Mucosa of gallbladder (tissue), 1 donor: ENCODE measurements around the gene RAP2B. TPM values are rescaled to one million over a fixed set of nuclear protein-coding genes. Genes with fewer than 3 reads are reported as not detected.
"Not testable (repeated sequence)": the region's sequence is repeated elsewhere in the genome, so short reads cannot be mapped to it uniquely, and the experiment has no call there.

Experiments
- DNase-seq: peaks from one replicate; pipeline ENCODE4 v3.0.0-alpha.2; 2020; ENCODE audit warnings: low spot score
- total RNA-seq: library from RNA; stranded (reverse); gene quantifications from one replicate; pipeline ENCODE4 v1.2.1, GENCODE V29; 2021
- donor health status: DM: no; HTN: no; CAD: no.

The RAP2B gene
- 14.5 TPM for total RNA-seq

DNA sequence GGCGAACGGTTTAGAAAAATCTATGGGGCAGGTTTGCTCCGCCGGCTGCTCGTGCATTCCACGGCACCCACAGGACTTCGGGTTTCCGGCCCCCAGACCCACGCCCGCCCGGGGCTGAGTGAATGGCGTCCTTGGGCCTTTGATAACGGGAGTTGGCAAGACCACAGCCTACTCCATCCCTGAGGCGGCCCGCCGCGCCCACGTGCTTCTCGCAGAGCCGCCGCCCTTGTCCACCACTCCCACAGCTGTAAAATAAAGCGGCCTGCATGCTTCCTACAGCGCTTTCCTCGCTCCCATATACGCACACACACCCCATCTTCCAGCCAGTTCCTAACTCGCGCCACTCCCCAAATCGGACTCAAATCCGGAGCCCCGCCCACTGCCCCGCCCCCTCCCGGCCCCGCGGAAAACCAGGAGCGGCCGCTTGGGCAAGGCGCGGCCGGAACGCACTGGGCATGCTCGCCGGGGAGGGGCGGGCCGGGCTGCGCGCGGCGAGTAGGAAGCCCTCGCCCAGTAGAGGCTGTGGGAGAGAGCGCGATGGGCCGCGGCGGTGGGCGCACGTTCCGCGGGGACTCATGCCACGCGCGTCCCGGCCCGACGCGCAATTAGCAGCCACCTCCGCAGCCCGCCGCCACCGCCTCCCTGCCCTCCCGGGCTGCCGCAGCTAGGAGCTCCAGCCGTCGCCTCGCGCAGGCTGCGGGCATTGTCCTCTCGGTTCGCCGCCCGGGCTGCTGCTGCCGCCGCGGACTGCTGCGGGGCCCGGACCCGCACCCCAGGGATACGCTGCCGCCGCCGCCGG lies at the start of gene RAP2B:
Gene RAP2B, plus strand, starts transcription at position 513 of the 799 bp plus-strand sequence. CDS start 468 bp downstream, outside the sequence.
- DNase-seq = peak; percentile 98

GRCh38 chr3:153113541-153113940 lies 48.5 kb upstream of the RAP2B start:
- no peak for DNase-seq

DNA sequence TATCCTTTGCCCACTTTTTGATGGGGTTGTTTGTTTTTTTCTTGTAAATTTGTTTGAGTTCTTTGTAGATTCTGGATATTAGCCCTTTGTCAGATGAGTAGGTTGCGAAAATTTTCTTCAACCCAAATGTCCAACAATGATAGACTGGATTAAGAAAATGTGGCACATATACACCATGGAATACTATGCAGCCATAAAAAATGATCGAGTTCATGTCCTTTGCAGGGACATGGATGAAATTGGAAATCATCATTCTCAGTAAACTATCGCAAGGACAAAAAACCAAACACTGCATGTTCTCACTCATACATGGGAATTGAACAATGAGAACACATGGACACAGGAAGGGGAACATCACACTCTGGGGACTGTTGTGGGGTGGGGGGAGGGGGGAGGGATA lies 47.8 kb upstream of the RAP2B start:
- DNase-seq = not testable (repeated sequence)

GRCh38 chr3:153115326-153115725 lies 46.7 kb upstream of the RAP2B start:
- no peak for DNase-seq

GRCh38 chr3:153127788-153128187 lies 34.2 kb upstream of the RAP2B start:
- DNase-seq = no peak

DNA sequence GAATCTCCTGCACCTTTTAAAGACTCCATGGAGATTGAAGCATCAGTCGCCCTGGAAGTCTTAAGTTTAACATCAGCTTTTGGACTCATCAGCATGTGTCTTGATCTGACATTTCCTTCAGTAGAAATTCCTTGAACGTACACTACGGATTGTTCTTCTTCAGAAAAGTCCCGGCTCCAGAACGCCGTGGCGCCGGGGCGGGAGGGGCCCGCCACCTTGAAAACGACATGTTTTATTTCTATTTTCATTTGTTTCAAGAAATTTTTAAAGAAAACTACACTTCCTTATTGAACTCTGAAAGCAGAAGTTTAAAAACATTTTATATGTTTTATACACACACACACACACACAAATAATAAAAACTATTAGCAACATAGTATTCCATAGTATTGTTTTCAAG lies 32.6 kb upstream of the RAP2B start:
- no peak for DNase-seq

DNA sequence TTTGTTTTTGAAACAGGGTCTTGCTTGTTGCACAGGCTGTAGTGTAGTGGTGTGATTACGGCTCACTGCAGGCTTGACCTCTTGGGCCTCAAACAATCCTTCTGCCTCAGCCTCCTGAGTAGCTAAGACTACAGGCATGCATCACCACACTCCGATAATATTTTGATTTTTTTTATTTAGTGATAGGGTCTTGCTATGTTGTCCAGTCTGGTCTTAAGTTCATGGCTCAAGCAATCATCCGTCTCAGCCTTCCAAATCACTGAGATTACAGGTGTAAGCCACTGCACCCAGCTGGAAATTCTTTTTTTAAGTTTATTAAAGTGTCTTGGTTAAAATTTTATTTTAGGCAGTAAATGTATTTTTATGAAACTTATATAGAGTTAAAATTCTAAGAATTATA lies 32.2 kb upstream of the RAP2B start:
- no peak for DNase-seq

DNA sequence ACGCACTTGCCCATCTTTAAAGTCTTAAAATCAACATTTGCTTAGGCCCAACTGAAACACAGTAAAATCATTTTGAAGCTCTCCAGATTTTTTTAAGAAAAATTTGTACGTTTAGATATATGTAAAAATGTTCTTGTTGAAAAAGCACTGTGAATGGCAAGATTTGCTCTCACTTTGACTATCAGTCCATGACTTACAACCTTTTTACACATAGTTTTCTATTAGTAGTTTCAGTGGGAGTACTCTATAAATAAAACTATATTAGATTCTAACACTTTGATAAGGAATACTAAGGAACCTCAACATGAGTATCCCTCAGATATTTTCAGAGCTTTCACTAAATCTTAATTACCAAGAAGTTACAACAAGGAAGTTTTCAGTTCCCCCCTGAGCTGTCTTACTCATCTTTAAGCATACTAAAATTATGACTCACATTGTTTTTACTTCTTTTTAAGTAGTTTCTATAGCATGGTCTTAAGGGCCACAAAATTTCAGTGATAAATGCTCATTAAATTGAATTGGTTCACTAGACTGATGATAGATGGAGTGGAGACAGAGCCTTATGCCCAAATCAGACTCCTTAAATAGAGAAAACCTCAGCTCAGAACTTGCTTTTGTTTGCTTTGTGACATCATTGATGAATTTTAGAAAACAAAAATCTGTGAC lies 31.6 kb upstream of the RAP2B start:
- DNase-seq = no peak

DNA sequence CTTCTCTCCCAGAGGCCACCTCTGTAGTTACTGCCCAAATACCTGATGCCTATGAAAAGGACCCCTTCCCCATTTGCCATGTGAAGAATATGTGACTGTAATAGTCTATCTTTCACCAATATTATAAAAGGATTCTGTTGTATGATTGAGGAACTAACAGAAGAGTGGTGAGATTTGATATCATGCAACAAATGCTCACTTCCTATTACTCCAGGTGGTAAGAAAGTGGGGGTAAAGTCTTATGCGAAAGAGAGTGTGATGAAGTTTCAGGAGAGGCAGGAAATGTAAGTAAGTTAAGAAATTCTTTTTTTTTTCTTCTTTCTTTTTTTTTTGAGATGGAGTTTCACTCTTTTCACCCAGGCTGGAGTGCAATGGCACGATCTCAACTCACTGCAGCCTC lies 24.4 kb upstream of the RAP2B start:
- DNase-seq = no peak

DNA sequence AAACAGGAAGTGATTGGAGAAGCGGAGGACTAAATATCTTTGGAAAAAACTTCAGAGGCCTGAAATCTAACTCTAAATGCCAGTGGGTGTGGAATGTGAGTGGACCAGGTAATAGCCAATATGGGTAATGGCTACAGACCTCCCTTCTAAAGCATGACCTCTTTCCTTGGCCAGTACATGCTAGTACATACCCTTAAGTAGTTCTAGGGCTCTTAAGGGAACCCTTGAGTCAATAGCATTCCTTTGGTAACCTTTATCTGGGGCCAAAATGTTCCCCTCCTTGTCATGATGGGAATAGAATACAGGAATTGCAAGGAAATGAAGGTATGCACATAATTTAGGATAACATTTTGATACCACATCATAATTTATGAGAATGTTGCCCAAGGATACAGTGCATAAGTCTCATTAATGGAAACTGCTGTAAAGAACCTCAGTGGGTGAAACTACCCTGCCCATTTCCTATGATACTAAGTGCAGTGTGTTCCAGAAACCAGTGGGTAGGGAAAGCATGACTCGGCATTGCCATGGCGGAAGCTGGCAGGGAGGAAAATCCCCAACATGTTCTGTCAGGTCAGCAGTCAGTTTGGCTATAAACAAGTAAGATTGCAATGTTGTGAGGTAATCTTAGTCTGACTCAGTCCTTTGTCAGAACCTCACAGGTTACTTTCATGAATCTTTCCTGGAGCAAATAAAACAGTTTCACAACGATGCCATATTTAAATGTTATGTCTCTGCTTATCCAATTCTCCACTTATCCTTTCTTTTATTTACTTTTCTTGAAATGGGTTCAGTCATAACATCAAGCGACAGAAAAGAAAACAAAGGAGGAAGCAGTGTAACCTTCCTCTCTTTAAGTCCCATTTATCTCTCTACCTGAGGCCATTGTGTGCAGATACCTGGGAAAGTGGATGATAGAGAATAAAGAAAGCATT lies 23.5 kb upstream of the RAP2B start:
- DNase-seq = peak; percentile 79

DNA sequence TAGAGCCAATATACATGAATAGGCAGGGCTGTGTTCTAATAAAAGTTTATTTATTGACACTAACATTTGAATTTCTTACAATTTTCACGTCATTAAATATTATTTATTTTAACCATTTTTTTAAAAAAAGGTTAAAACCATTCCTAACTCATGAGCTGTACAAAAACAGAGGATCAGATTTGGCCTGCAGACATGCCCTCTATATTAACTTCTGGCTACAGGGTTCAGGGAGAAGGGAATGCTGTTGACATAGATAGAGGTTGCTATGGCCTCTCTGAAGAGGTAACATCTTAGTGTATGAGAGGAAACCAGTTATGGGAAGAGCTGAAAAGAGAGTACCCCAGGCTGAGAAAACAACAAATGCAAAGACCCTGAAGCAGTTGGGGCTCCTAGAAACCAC lies 19.1 kb upstream of the RAP2B start:
- DNase-seq = no peak

- DNase-seq = no peak
These were observed 18.0 kb upstream of the RAP2B start for GRCh38 chr3:153144071-153144470.

DNA sequence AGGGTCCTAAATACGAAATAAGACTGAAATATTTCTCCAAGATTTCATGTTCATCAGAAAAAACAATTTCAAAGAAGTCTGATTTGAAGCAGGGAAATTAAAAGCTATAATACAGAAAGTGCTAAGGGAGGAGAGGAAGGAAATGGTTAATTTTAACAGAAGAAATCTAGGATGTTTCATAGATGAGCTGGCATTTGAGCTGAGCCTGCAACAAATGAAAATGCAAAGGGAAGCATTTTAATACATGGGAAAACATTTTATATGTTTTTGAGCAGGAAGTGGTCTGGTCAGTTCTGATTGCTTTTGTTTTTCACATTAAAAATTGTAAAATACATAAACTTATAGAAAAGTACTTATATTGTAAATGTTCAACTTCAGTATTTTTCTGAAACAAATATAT lies 17.2 kb upstream of the RAP2B start:
- no peak for DNase-seq

DNA sequence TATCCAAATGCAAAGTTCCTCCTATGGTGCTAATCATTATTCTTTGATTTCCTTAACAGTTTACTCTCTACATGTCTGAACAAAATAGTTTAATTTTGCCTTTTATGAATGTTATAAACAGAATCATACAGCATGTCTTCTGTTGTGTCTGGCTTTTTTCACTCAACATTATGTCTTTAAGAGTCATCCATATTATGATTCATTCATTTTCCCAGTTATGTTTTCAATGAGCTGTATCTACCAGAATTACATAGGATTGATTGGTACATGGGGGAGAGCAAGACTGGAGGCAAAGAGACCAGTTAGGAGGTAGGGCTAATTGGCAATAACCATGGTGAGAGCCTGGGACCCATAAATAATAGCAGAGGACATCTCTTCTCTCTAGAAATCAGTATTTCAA lies 16.6 kb upstream of the RAP2B start:
- DNase-seq = no peak

DNA sequence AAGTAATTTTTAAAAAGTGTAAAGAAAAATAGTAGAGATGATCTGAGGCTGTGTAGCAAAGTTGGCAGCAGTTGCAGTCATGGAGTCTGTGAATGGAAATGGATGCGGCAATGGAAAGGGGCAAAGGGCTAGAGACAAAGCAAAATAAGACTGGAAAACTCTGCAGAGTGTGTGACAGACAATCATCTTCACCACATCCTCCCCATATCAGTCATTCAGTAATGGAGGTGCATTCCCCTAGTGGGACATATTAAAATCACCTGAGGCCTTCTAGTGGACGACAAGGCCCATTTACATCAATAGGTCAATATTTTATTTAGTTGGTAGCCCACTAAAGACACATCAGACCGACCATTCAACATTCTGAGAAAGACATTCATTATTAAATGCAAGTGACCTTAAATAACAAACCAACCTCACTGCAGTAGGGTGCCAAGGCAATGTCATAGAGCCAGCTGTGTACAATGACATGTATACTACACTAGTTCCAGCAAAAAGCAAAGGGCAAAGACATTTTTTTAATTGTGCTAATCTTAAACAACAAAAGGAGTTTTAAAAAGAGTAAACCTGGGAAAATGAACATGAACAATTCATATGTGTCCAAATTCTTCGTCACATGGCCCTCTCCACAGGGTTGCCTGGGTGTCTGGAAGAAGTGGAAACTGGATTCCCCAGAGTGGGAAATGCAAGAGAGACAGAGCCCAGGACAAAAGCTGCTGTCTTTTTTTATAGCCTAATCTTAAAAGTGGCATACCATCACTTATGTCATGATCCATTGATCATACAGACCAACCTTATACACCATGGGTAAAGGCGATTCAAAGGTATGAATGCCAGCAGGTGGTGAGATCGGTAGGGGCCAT lies 15.6 kb upstream of the RAP2B start:
- DNase-seq = no peak

GRCh38 chr3:153150991-153151390 lies 11.0 kb upstream of the RAP2B start:
- DNase-seq = no peak

DNA sequence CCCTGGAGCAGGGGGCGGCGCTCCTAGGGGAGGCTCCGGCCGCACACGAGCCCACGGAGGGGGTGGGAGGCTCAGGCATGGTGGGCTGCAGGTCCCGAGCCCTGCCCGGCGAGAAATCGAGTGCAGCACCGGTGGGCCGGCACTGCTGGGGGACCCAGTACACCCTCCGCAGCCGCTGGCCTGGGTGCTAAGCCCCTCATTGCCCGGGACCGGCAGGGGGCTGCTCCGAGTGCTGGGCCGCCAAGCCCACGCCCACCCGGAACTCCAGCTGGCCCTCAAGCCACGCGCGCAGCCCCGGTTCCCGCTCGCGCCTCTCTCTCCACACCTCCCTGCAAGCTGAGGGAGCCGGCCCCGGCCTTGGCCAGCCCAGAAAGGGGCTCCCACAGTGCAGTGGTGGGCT lies 6.2 kb upstream of the RAP2B start:
- DNase-seq = not testable (repeated sequence)

DNA sequence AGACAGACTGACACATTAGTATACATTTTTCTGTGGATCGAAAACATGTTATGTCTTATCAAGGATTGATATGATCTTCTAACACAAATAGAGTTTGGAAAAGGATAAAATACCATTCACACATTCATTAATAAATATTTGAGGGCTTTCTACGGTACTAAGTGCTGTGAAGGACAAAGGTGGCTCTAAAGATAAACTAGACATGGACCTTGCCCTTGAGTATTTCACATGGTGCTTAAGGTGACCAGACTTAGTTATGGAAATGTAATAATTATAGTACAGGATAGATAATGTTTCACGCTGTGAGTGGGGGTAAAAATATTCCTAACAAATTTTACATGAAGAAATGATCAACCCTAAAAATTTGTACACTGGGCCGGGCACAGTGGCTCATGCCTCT lies 3.8 kb upstream of the RAP2B start:
- DNase-seq = no peak

DNA sequence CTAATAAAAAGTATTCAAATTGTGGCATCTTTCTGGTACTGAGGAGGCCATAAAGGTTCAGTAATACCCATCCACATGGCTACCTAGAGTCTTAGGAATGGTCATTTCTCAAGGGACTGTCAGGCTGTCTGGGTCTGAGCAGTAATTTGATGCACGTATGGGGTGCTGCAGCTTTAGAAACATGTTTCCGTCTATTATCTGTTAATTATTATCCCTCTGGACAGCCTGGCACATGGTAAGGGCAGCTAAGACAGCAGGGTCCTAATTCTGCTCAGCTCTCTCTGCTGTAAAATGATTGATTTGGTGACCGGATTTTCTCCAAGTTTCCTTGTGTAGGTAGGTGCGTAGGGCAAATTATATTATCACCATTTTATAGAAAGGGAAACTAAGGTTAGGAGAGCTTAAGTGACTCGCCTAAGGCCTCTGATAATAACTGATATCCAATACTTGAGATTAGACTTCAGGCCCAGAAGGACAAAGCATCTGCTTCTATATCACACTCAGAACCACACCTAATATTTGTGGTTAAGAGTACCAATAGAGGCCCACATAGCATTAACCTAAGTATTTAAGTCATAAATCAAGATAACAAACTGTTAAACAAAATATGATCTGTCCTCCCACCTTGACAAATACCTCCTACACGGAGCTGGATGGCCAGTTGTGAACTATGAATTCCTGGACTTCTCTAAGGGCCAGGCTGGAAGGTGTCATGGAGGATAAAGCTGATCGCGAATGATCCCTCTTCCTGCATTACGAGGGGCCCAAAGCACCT lies 2.9 kb upstream of the RAP2B start:
- no peak for DNase-seq

DNA sequence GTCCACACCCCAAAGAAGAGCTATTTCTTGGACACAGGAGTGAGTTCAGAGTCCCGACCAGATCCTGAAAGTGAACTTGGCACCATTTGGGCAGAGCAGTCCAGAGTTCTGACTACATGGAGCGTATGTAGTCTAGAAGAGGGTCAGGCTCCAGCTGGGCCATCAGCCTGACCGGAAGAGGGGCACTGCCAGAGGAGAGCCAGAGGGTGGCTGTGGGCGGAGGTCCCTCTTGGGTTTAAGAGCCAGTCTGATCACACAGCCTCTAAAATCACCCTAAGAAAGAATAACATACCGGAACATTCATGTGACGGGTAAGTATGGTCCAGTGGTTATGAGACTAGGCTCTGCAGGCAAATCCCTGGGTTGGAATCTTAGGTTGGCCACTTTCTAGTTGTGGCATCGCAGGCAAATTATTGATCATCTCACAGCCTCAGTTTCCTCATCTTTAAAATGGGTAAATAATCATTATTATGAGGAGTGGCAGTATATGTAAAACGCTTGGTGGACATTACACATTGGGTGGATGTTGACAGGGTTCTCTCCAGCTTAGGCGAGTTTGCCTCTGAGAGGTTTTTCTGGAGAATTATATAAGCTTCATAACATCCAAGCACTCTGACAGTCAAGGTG lies 2.1 kb upstream of the RAP2B start:
- DNase-seq = no peak
